Spleen (tissue), 7 donors: ENCODE data around the gene PDZD2.

Source experiments
- POLR2AphosphoS5 ChIP-seq, 3 donors: sonication (generic); formaldehyde crosslinking; IDR thresholded peaks; one replicate each; pipeline ENCODE4 v1.5.1; 2017; ENCODE audit warnings: antibody characterized with exemption in 3 of 3
- TF ChIP-seq, protein P1 (sequence below), 11 experiments: fragments of 200-600 bp in 7 of 11; fragments of 450-650 bp in 4 of 11; sonication (generic) in 4 of 11; IDR thresholded peaks in 8 of 11; conservative IDR thresholded peaks in 3 of 11; 1 replicate in 7 of 11; 2 replicates in 4 of 11; pipeline versions ENCODE4 v1.4.0 to v1.8.0; 2016 to 2021; ENCODE audit warnings: antibody characterized with exemption in 11 of 11, inconsistent platforms in 4 of 11, mild to moderate bottlenecking in 1 of 11
- donor health status: DM: no; HTN: no; CAD: no; lungs with moderate emphysema.
- donor health status: DM: no; HTN: no; CAD: no.
- donor health status: DM: no; HTN: no; CAD: no.

DNA sequence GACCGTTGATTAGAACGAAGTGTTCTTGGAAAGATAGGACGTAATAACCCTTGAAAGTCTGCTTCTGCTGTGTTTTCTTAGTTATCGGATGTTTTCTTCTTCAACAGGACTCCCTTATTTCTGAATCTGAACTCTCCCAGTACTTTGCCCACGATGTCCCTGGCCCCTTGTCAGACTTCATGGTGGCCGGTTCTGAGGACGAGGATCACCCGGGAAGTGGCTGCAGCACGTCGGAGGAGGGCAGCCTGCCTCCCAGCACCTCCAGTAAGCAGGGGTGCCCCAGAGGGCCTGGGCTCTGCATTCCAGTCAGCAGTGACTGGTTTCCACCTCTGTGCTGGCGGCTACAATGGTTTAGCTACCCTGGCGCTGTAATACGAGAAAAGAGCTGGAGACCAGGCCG is 433.1 kb downstream of the PDZD2 start:
- TF ChIP-seq, protein P1, sequence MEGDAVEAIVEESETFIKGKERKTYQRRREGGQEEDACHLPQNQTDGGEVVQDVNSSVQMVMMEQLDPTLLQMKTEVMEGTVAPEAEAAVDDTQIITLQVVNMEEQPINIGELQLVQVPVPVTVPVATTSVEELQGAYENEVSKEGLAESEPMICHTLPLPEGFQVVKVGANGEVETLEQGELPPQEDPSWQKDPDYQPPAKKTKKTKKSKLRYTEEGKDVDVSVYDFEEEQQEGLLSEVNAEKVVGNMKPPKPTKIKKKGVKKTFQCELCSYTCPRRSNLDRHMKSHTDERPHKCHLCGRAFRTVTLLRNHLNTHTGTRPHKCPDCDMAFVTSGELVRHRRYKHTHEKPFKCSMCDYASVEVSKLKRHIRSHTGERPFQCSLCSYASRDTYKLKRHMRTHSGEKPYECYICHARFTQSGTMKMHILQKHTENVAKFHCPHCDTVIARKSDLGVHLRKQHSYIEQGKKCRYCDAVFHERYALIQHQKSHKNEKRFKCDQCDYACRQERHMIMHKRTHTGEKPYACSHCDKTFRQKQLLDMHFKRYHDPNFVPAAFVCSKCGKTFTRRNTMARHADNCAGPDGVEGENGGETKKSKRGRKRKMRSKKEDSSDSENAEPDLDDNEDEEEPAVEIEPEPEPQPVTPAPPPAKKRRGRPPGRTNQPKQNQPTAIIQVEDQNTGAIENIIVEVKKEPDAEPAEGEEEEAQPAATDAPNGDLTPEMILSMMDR (IDR thresholded peaks at IDR 0.05 in 8 of 11, conservative IDR thresholded peaks at IDR 0.05 in 3 of 11): no peak
- no peak for TF ChIP-seq POLR2AphosphoS5 (IDR thresholded peaks at IDR 0.05)
